ENCODE data around the gene PRR5L.

Gene PRR5L

GRCh38 chr11:36296884-36297543, 926 bp downstream of the PRR5L start:
- no peak for DNase-seq (ENCODE audit: low read depth, low spot score)
- Histone ChIP-seq H3K36me3 (ENCODE audit: insufficient read depth, insufficient read length, low read length) (no peaks in the 10 kb centered on the region), H3K27me3 (ENCODE audit: insufficient read depth, insufficient read length) (peaks cover 2% of the 10 kb centered on the region), H3K4me3 (ENCODE audit: insufficient read length, low read depth) (no peak overlapping the region), H3K4me1 (ENCODE audit: insufficient read depth, insufficient read length) (no peaks in the 10 kb centered on the region), H3K9me3 (ENCODE audit: insufficient read depth, low read length) (no peaks in the 10 kb centered on the region), H3K9ac (ENCODE audit: insufficient read length, low read depth) (no peak overlapping the region)
- no peak for TF ChIP-seq ZNF274 (IDR thresholded peaks at IDR 0.05; ENCODE audit: low read depth, low read length)
- no peak for TF ChIP-seq SUZ12 (IDR thresholded peaks at IDR 0.05; ENCODE audit: extremely low read depth, insufficient read depth, insufficient read length)
- TF ChIP-seq YY1 (IDR thresholded peaks at IDR 0.05; ENCODE audit: insufficient read depth, insufficient read length): no peak

GRCh38 chr11:36300650-36301049, 4.6 kb downstream of the PRR5L start:
- DNase-seq (ENCODE audit: low read depth, low spot score): no peak
- H3K27me3 ChIP-seq (ENCODE audit: insufficient read depth, insufficient read length): no peaks in the 10 kb centered on the region
- no peaks in the 10 kb centered on the region for H3K36me3 ChIP-seq (ENCODE audit: insufficient read depth, insufficient read length, low read length)
- no peaks in the 10 kb centered on the region for H3K9me3 ChIP-seq (ENCODE audit: insufficient read depth, low read length)
- TF ChIP-seq ZNF274 (IDR thresholded peaks at IDR 0.05; ENCODE audit: low read depth, low read length): no peak
- no peak for TF ChIP-seq YY1 (IDR thresholded peaks at IDR 0.05; ENCODE audit: insufficient read depth, insufficient read length)
- no peak overlapping the region for H3K9ac ChIP-seq (ENCODE audit: insufficient read length, low read depth)
- H3K4me1 ChIP-seq (ENCODE audit: insufficient read depth, insufficient read length): no peaks in the 10 kb centered on the region
- no peak overlapping the region for H3K4me3 ChIP-seq (ENCODE audit: insufficient read length, low read depth)

DNA sequence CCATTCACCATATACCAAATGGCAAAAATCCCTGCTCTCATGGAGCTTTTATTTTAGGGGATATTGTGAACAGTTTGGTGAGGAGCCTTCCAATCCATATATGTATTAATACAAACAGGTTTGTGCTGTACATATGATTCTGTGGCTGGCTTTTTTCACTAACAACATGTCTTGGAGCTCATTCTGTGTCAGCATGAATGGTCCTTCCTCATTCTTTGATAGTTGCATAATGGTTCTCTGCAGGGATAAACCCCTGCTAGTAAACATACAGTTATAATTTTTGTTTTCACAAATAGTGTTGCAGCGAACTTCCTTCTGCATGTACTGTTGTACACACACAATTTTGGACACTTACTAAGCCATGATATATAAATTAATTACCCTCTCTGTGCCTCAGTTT, 8.3 kb downstream of the PRR5L start:
- Histone ChIP-seq H3K9me3 (ENCODE audit: insufficient read depth, low read length) (no peaks in the 10 kb centered on the region), H3K4me3 (ENCODE audit: insufficient read length, low read depth) (no peak overlapping the region), H3K4me1 (ENCODE audit: insufficient read depth, insufficient read length) (no peaks in the 10 kb centered on the region), H3K27me3 (ENCODE audit: insufficient read depth, insufficient read length) (no peaks in the 10 kb centered on the region), H3K36me3 (ENCODE audit: insufficient read depth, insufficient read length, low read length) (no peaks in the 10 kb centered on the region), H3K9ac (ENCODE audit: insufficient read length, low read depth) (no peak overlapping the region)
- no peak for TF ChIP-seq SUZ12 (IDR thresholded peaks at IDR 0.05; ENCODE audit: extremely low read depth, insufficient read depth, insufficient read length)
- no peak for TF ChIP-seq YY1 (IDR thresholded peaks at IDR 0.05; ENCODE audit: insufficient read depth, insufficient read length)
- TF ChIP-seq ZNF274 (IDR thresholded peaks at IDR 0.05; ENCODE audit: low read depth, low read length): no peak
- no peak for DNase-seq (ENCODE audit: low read depth, low spot score)

DNA sequence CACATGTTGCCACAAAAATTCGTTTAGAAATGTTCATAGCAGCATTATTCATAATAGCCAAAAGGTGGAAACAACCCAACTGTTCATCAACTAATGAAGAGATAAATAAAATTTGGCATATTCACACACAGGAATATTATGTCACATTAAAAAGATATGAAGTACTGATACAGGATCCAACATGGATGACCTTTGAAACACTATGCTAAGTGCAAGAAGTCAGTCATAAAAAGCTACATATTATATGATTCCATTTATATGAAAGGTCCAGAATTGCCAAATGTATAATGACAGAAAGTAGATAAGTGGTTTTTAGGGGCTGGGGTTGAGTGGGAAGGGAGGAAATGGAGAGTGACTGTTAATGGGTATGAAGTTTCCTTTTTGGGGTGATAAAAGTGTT, 9.0 kb downstream of the PRR5L start:
- Histone ChIP-seq H3K4me1 (ENCODE audit: insufficient read depth, insufficient read length) (no peaks in the 10 kb centered on the region), H3K27me3 (ENCODE audit: insufficient read depth, insufficient read length) (no peaks in the 10 kb centered on the region), H3K4me3 (ENCODE audit: insufficient read length, low read depth) (no peak overlapping the region), H3K9ac (ENCODE audit: insufficient read length, low read depth) (no peak overlapping the region), H3K36me3 (ENCODE audit: insufficient read depth, insufficient read length, low read length) (no peaks in the 10 kb centered on the region), H3K9me3 (ENCODE audit: insufficient read depth, low read length) (no peaks in the 10 kb centered on the region)
- no peak for TF ChIP-seq YY1 (IDR thresholded peaks at IDR 0.05; ENCODE audit: insufficient read depth, insufficient read length)
- no peak for TF ChIP-seq SUZ12 (IDR thresholded peaks at IDR 0.05; ENCODE audit: extremely low read depth, insufficient read depth, insufficient read length)
- no peak for TF ChIP-seq ZNF274 (IDR thresholded peaks at IDR 0.05; ENCODE audit: low read depth, low read length)
- DNase-seq (ENCODE audit: low read depth, low spot score): no peak

GRCh38 chr11:36306888-36307287, 10.8 kb downstream of the PRR5L start:
- Histone ChIP-seq H3K9me3 (ENCODE audit: insufficient read depth, low read length) (no peaks in the 10 kb centered on the region), H3K9ac (ENCODE audit: insufficient read length, low read depth) (no peak overlapping the region), H3K4me1 (ENCODE audit: insufficient read depth, insufficient read length) (no peaks in the 10 kb centered on the region), H3K27me3 (ENCODE audit: insufficient read depth, insufficient read length) (no peaks in the 10 kb centered on the region), H3K36me3 (ENCODE audit: insufficient read depth, insufficient read length, low read length) (no peaks in the 10 kb centered on the region), H3K4me3 (ENCODE audit: insufficient read length, low read depth) (no peak overlapping the region)
- no peak for DNase-seq (ENCODE audit: low read depth, low spot score)
- TF ChIP-seq SUZ12 (IDR thresholded peaks at IDR 0.05; ENCODE audit: extremely low read depth, insufficient read depth, insufficient read length) (no peak), YY1 (IDR thresholded peaks at IDR 0.05; ENCODE audit: insufficient read depth, insufficient read length) (no peak), ZNF274 (IDR thresholded peaks at IDR 0.05; ENCODE audit: low read depth, low read length) (no peak)

- peaks cover 4% of the 10 kb centered on the region for H3K27me3 ChIP-seq (ENCODE audit: insufficient read depth, insufficient read length)
- TF ChIP-seq SUZ12 (IDR thresholded peaks at IDR 0.05; ENCODE audit: extremely low read depth, insufficient read depth, insufficient read length) (no peak), YY1 (IDR thresholded peaks at IDR 0.05; ENCODE audit: insufficient read depth, insufficient read length) (no peak), ZNF274 (IDR thresholded peaks at IDR 0.05; ENCODE audit: low read depth, low read length) (no peak)
Observed at GRCh38 chr11:36308577-36308976, 12.5 kb downstream of the PRR5L start.

DNA sequence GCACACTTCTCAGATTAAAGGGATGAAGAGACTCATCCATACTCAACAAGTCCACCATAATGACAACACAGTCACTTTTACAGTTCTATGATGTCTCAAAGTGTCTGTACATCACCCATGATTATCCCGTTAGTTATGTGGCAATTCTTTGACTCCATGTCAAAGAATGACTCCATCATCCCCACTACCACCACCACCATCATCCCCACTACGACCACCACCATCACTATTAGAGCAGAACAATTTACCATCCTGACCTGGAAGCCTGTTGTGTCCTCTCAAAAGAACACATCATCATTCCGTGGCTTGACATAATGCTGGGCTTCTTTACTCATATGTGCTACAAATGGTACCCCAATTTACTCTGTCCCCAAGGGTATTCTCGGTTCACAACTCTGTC, 13.7 kb downstream of the PRR5L start:
- Histone ChIP-seq H3K36me3 (ENCODE audit: insufficient read depth, insufficient read length, low read length) (no peaks in the 10 kb centered on the region), H3K4me1 (ENCODE audit: insufficient read depth, insufficient read length) (no peaks in the 10 kb centered on the region), H3K4me3 (ENCODE audit: insufficient read length, low read depth) (no peak overlapping the region), H3K9me3 (ENCODE audit: insufficient read depth, low read length) (no peaks in the 10 kb centered on the region), H3K27me3 (ENCODE audit: insufficient read depth, insufficient read length) (peaks cover 8% of the 10 kb centered on the region), H3K9ac (ENCODE audit: insufficient read length, low read depth) (no peak overlapping the region)
- TF ChIP-seq YY1 (IDR thresholded peaks at IDR 0.05; ENCODE audit: insufficient read depth, insufficient read length) (no peak), SUZ12 (IDR thresholded peaks at IDR 0.05; ENCODE audit: extremely low read depth, insufficient read depth, insufficient read length) (no peak), ZNF274 (IDR thresholded peaks at IDR 0.05; ENCODE audit: low read depth, low read length) (no peak)
- no peak for DNase-seq (ENCODE audit: low read depth, low spot score)

More at GRCh38 chr11:36308577-36308976, 12.5 kb downstream of the PRR5L start:
- Histone ChIP-seq H3K4me1 (ENCODE audit: insufficient read depth, insufficient read length) (no peaks in the 10 kb centered on the region), H3K9me3 (ENCODE audit: insufficient read depth, low read length) (no peaks in the 10 kb centered on the region), H3K4me3 (ENCODE audit: insufficient read length, low read depth) (no peak overlapping the region), H3K9ac (ENCODE audit: insufficient read length, low read depth) (no peak overlapping the region), H3K36me3 (ENCODE audit: insufficient read depth, insufficient read length, low read length) (no peaks in the 10 kb centered on the region)
- DNase-seq (ENCODE audit: low read depth, low spot score): no peak

Data from NT2/D1 (cell line).